HG03108 (cell line): Measurements from ENCODE around the gene B4GALT1.
"Not testable (repeated sequence)": the region's sequence is repeated elsewhere in the genome, so short reads cannot be mapped to it uniquely, and the experiment has no call there.

Experiments used
- ATAC-seq: cut with Tn5 transposase; IDR thresholded peaks from one replicate; pipeline ENCODE4 v1.9.1; 2021; ENCODE audit warnings: moderate library complexity; ENCODE audit not compliant: unreplicated experiment

Gene B4GALT1

DNA sequence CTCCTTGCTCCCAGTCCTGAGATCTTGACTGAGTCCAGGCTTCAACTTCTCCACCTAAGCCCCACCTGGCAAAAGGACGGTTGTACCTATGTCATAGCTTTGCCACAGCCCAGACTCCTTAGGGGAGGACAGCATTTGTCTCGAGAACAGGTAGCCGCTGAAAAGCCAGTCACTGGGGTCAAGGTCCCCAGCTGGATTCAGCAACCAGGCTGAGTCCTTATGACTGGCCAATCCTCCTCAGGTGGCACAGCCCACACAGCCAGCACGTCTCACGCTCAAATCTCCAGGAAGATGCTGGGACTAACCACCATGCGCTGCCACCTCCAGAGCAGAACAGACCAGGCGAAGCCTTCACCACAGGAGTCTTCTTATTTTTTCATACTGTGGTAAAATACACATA, 62.7 kb downstream of the B4GALT1 start:
- ATAC-seq = no peak

DNA sequence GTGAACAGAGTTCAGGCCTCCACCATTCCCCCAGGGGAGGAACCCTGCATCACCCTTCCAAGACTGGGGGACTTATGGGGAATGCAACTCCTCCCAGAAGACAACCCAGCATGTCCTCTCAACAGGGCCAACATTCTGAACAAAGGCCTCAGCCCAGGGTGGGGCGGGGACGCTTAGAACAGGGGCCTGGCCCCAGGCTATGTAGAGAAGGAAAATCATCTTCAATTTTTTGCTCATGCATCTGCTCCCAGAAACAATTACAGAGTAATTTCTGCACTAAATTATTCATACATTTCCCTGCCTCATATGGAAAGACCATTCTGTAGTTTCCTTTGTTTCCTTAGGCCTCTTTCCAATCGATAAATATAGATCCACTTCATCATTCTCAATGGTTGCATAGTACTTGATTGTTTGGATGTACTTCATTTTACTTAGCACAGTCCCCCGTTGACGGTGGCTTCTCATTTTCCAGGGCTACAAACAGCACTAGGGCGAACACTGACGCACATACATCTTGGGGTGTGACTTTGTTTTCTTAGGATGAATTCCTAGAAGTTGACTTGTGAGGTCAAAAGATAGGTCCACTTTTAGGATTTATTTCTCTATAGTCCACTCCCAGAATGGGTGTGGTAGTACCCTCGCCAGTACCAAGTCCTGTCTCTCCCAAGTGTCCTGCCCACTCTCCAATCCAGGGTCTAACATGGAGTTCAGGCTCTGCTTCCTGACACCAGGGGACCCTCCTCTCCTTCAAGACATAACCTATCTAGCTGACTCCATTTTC, 63.4 kb downstream of the B4GALT1 start:
- ATAC-seq = no peak

DNA sequence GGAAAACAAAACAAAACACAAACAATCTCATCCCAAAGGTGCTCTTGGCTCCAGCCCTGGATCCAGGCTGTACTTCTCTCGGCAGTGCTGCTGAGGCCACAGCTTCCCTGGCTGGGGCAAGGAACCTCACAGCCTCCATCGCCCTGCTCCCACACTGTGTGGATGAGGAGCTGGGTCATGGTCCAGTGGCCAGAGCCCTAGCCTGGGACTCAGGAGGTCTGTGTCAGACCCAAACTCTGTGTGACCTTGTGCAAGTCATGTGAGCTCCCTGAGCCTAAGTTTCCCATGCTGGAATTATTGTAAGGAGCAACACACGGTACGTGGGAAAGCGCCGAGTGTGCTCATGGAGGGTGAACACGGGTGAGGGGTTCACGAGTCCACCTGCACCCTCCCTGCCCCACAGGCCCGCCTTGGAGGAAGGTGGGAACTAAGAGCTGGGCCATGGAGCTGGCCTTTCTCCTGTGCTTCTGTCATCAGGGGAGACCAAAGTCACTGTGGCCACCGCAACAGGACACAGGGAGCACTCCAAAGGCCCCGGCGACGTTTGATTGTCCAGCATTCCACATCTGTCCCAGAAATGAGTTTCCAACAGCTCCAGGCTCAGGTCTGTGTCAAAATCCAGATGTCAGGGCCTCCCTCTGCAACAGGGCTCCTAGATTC, 64.5 kb downstream of the B4GALT1 start:
- ATAC-seq = no peak

DNA sequence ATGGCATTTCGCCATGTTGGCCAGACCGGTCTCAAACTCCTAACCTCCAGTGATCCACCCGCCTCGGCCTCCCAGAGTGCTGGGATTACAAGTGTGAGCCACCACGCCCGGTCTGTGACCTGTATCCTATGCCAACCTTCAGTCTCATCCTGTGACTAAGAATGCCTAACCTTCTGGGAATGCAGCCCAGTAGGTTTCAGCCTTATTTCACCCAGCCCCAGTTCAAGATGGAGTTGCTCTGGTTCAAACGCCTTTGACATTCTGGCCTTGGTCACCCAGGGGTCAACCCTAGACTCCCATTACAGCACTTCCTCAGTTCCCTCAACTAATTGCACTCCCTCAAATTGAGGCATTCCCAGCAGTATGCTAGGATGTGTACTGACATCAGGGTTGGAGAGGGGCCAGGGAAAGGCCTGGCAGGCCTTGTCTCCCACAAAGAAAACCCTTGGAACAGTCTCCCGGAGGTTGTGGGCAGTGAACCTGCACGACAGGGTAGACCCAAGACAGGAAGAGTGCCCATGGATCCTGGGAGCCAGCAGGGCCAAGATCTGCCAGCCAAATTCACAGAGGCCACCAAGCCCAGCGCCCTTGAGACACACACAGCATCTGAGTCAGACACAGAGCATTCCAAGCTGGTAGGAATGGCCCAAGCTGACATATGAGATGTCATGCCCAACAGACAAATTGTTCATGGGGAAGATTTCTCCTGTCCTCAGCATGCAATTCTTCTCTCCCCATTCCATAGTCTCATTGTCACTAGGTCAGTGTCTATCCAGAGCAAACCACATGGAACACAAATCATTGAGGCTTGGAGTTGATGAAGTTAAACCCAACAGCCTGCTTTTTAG, 65.8 kb downstream of the B4GALT1 start:
- no peak for ATAC-seq

DNA sequence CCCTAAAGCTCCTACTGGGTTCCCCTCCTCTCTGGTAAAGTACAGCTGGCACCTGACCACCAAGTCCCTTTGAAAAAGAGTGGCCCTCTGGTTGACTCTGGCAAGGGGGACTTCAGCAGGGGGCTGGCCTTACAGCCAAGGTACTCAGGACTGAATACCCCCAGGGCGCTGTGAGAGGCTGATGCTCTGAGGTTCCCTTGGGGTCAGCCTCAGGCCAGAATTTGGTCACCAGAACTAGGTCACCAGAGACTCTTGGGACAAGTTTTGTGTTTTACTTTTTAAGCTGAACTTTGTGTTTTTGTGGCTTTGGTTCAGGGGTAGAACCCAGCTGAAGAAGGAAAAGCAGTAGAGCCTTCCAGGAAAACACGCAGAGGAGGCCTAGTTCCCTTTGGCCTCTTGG, 67.4 kb downstream of the B4GALT1 start:
- no peak for ATAC-seq

GRCh38 chr9:33097192-33097591, 69.9 kb downstream of the B4GALT1 start:
- ATAC-seq = no peak

DNA sequence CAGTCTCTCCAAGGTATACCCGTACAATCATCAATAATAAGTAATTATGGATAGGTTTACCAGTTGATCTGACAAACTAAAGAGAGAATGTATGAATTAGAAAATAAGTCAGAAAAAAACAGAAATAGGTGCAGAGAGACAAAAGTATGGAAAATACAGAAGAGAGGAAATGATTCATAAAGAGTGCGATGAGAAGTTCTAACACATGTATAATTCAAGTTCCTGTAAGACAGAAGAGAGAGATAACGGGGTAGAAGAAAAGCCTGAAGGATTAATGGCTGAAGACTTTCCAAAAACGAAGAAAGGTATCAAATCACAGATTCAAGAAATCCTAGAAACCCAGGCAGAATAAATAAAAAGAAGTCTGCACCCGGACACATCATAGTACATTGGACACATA, 74.5 kb downstream of the B4GALT1 start:
- ATAC-seq = no peak

GRCh38 chr9:33085672-33086071, 81.5 kb downstream of the B4GALT1 start:
- not testable (repeated sequence) for ATAC-seq

DNA sequence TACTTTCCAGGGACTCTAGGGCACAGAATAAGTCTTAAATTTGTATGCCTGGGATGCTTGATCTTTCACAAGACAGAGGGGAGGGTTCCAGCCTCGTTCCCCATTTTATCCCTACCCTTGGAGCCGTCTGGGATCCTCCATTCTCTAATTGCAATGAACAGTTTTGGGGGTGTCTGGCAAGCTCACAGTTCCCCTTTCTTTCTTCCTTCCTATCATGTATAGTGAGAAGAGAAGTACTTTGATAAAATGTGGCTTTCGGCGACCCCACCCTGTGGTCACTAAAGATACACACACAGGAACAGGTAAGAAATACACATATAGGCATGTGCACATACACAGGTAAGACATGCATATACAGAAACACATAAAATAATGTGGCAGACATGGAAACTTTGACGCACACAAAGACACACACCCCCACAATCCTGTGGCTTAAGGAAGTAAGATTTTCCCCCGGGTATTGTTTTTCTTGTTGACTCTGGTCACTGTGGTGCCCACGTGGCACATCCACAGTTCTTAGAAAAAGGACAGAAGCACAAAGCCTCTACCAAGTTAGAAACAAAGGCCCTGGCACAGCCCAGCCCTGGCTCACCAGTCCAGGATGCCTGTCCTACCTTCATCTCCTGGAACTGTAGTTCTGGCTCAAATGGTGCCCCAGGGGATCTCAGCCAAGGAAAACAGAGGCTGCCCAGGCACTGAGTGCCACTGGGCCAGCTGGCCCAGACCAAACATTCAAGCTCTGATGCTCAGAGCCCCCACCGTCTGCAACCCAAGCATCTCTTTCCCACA, 84.4 kb downstream of the B4GALT1 start:
- no peak for ATAC-seq

DNA sequence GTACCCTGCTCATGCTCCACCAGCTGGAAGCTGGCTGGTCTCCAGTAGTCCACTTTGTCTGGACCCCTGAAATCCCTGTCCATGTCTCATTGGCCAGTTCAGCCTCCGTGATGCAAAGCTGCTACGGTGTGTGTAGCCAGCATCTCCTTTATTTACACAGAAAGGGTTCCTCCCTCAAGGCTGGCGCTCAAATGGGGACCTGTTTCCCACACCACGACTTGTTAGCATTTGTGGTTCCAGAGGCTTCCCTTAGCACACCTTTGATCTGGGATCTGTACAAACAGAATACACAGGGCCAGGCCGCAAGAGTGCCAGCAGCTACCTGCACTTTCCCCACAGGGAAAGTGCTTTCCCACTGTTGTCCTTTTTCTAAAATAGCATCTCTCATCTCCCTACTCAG, 85.0 kb downstream of the B4GALT1 start:
- ATAC-seq = no peak

DNA sequence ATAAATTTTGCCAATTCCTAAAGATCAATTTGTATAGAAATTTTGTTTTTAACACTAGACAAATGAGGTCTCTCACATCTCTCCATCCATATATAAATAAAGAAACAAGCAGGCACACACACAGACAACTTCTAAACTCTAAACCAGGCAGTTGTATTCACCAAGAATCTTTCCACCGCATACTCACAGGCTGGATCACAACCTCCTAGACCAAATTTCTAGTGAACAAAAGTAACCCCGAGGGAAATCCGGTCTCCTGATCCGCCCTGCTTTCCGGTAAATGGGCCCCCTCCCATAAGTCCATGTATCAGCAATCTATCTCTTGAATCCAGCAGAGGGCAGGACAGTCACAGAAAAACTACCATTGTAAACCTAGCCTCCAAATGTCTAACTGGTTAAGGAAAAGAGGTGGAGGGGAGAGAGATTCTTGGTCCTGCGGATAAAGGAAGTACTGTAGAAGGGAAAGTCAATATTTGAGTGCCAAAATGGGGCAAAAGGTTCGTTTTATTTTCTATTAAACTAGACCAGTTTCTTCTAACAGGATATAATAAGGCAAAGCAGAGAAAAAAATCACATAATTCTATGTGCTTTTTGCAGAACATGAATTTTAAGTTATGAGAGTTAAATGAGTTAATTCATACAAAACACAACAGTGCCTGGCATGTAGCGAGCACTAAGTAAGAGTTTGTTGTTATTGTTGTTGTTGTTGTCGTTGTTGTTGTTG, 85.8 kb downstream of the B4GALT1 start:
- ATAC-seq = peak; percentile 36

DNA sequence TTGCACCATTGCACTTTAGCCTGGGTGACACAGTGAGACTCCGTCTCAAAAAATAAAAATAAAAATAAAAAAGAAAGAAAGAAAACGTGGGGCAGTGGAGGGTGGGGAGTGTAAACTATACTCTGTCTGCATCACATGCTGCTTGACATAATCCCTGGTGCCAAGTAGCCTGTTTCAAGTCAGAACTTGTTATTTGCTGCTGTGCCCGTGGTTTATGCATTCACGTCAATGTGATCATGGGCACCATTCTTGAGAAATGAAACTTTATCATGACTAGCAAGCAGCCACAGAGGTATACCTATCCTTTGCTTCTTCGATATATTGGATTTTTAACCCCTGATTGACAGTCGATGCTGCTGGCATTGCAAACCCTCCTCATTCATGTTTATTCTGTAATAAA, 86.6 kb downstream of the B4GALT1 start:
- no peak for ATAC-seq

DNA sequence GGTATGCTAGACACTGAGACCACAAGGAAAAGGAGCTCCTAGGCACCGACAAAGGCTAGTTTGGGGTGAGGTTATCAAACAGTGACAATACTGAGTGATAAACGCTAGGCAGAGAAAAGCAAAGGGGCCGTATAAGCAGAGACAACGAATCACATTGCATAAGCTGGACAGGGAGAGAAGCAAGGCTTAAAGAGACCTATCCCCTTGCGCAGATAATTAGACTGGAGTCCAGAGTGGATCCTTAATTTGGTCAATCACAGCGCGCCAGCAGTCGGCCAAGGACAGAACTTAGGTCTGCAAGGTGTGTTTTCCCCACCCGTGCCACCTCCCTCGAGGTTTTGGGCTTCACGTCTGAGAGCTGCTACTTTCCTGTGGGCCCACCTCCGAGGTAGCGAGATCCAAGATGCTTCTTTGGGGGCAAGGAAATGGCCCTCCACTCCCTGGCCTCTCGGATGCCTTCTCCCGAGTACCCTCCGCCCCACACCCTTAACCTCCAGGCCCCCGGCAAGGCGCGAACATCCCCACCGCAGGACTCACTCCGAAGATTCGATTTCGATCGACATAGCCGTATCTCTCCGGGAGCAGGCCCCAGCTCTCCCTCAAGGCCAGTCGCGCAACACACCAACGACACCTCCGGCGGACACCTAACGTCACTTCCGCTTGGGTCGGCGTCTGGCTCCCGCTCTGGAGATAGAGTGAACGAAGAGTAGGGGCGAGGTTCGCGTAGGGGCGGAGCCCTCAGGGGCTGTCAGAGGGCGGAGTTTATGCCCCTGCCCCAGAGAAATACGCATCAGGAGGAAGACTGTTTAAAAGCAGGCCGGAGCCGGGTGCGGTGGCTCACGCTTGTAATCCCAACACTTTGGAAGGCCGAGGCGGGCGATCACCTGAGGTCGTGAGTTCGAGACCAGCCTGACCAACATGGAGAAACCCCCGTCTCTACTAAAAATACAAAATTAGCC, 90.8 kb downstream of the B4GALT1 start, which contains the start of gene SMU1:
SMU1 (minus strand) TSS at position 629 of the 959 bp plus-strand sequence; CDS start at position 563, 66 bp downstream.
- ATAC-seq = peak; percentile 99

DNA sequence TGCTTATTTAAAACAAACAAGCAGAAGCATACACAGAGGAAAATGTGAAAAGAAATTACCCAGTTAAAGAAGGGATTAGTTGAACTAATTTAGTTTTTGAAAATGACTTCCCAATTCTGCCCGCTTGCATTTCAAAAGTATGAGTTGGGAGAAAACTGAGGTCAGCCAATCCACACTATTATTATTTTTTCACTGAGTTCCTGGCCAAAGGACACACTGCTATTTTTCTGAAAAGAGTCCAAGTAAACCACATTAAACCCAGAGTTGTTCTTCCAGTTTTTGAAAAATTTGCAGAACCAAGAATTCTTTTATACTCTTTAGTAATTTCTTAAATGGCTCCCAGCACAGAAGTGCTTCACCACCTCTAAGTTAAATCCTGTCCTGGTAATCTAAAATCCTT, 98.1 kb downstream of the B4GALT1 start:
- no peak for ATAC-seq

DNA sequence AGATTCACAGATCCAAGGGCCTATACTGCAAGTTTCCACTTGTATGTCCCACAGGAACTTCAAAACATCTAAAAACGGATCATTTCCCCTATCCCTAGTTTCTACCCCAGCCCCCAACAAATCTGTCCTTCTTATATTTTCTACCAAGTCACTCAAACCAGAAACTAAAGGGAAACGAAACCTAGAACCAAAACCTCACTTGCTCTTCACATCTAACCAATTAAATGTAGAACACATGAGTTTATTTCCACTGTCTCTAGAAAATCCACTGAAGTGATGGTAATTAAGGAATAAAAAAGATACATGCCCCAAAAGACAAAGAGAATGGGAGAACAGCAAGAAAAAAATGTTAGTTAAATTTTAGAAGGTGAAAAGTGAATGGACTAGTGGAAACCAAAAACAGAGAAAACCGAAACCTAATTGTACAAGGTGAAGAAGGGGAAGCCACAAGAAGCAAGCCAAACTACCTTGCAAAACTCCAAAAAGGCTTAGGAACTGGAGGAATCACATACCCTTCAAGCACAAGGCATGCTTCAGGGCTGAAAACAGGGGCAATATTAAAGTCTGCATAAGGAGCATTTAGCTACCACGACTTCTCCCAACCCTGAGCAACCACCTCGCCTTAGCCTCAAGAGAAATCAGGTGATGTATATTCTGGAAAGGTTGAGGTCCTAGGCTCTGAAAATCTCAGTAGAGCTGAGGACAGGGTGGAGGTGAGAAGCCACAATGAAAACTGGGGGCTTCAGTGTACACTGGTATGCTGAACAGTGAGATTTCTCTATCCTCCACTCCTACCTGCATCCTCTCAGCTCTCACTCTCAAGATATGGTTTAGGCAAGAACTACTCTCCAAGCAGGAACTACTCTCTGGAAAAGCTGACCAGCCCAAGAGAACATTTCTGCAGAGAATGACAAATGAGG, 101.7 kb downstream of the B4GALT1 start:
- peak; percentile 64 for ATAC-seq
